Activated CD4-positive, alpha-beta T cell treated with anti-CD3 and anti-CD28 coated beads for 36 hours (primary cell): Measurements from ENCODE around the gene OR2A7. TPM values are rescaled to one million over a fixed set of nuclear protein-coding genes. Genes with fewer than 3 reads are reported as not detected.
A peak's percentile ranks its signal among the peaks of the same experiment; 100 is the strongest.
"Not testable (repeated sequence)": the region's sequence is repeated elsewhere in the genome, so short reads cannot be mapped to it uniquely, and the experiment has no call there.

Experiments used
- ATAC-seq: fragments of 200-7000 bp; cut with Tn5 transposase; one replicate; pipeline ENCODE4 v1.10.0; 2021; ENCODE audit warnings: mild to moderate bottlenecking, moderate library complexity
- CTCF ChIA-PET: fragments of 350-600 bp; sonication (Branson Sonifier 250); formaldehyde crosslinking; loops from one replicate; lab custom pipeline; 2021; ENCODE audit warnings: antibody characterized with exemption; lab: Charles Lee
- POLR2A ChIA-PET: fragments of 350-600 bp; sonication (Branson Sonifier 250); formaldehyde crosslinking; loops from one replicate; lab custom pipeline; 2021; ENCODE audit warnings: antibody characterized with exemption, inconsistent platforms; lab: Charles Lee
- DNase-seq: peaks from one replicate; pipeline ENCODE4 v3.0.0-alpha.2; 2020
- H3K27ac Mint-ChIP-seq: one replicate; pipeline ENCODE4 v1.8.0; 2021; ENCODE audit warnings: mixed read lengths
- H3K27me3 Mint-ChIP-seq: one replicate; pipeline ENCODE4 v1.8.0; 2021; ENCODE audit warnings: mixed read lengths
- H3K36me3 Mint-ChIP-seq: one replicate; pipeline ENCODE4 v1.8.0; 2021; ENCODE audit warnings: low read depth, mixed read lengths
- H3K4me1 Mint-ChIP-seq: one replicate; pipeline ENCODE4 v1.8.0; 2021; ENCODE audit warnings: mixed read lengths
- H3K4me3 Mint-ChIP-seq: one replicate; pipeline ENCODE4 v1.8.0; 2021; ENCODE audit warnings: mild to moderate bottlenecking, moderate library complexity, mixed read lengths
- H3K9me3 Mint-ChIP-seq: one replicate; pipeline ENCODE4 v1.8.0; 2021; ENCODE audit warnings: low read depth, mixed read lengths
- intact Hi-C, 2 experiments: fragments of 100-400 bp; cut with DNase I in 1 of 2; cut with micrococcal nuclease in 1 of 2; formaldehyde crosslinking; loops; one replicate each; pipeline versions ENCODE4 v1.14.2 to v1.15.1; 2022 to 2024; cut with DNase I, micrococcal nuclease
- total RNA-seq, 2 experiments: library from RNA; stranded (reverse); gene quantifications; one replicate each; pipeline ENCODE4 v1.2.3, GENCODE V29; 2021

Gene OR2A7
- total RNA-seq, 2 experiments from 2014 or later = 2.9 to 3.8 TPM

GRCh38 chr7:144287171-144287784 lies 22.7 kb upstream of the OR2A7 start:
- DNase-seq, H3K36me3 Mint-ChIP-seq, CTCF ChIA-PET, H3K4me3 Mint-ChIP-seq, H3K27me3 Mint-ChIP-seq, H3K27ac Mint-ChIP-seq, intact Hi-C loops, H3K9me3 Mint-ChIP-seq, H3K4me1 Mint-ChIP-seq, POLR2A ChIA-PET: not testable (repeated sequence)
- peak; percentile 62 for ATAC-seq

GRCh38 chr7:144283716-144284115 lies 19.1 kb upstream of the OR2A7 start:
- H3K4me3 Mint-ChIP-seq, H3K27me3 Mint-ChIP-seq, ATAC-seq, intact Hi-C loops, H3K36me3 Mint-ChIP-seq, H3K4me1 Mint-ChIP-seq, H3K27ac Mint-ChIP-seq, CTCF ChIA-PET, H3K9me3 Mint-ChIP-seq, POLR2A ChIA-PET, DNase-seq: not testable (repeated sequence)

DNA sequence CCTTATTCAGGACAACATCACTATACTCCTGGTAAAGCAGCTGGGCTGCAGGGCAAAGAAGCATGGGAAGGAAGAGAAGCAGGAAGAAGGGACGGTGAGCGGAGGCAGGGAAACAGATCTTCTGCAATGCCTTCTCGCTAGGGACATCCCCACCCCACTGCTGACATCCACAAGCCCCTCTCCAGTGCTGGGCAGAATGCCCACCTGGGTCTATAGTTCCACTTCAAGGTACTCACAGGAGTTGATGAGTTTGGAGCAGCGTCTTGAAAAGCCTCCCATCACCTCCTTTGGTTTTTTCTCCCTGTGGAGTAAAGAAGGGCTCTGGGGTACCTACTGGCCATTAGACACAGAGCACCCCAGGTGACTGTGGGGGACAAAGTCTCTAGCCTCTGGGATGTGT lies 17.9 kb upstream of the OR2A7 start:
- H3K36me3 Mint-ChIP-seq, intact Hi-C loops: not testable (repeated sequence)

GRCh38 chr7:144281981-144282380 lies 17.4 kb upstream of the OR2A7 start:
- H3K27me3 Mint-ChIP-seq, H3K4me1 Mint-ChIP-seq, POLR2A ChIA-PET, H3K27ac Mint-ChIP-seq, DNase-seq, H3K9me3 Mint-ChIP-seq, ATAC-seq, H3K36me3 Mint-ChIP-seq, intact Hi-C loops, CTCF ChIA-PET, H3K4me3 Mint-ChIP-seq: not testable (repeated sequence)

More for the DNA sequence above, 17.9 kb upstream of the OR2A7 start:
- H3K27ac Mint-ChIP-seq, CTCF ChIA-PET, DNase-seq, ATAC-seq, POLR2A ChIA-PET, H3K4me3 Mint-ChIP-seq, H3K27me3 Mint-ChIP-seq, H3K9me3 Mint-ChIP-seq, H3K4me1 Mint-ChIP-seq: not testable (repeated sequence)

DNA sequence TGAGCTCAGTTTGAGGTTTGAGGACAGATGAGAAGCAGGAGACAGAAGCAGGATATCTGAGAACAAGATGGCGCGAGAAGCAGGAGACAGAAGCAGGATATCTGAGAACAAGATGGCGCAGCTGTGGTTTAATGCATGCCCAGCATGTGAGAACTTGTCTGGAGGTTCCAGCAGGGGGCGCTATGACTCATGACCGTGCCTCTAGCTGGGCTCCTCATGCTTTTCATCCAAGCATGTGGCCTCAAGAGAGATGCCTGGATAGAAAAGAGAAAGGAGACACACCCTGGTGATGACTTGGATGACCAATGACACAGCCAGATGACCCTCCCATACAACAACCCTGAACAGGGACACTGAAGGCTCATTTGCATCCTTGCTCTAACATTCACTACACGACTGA lies 15.4 kb upstream of the OR2A7 start:
- H3K27me3 Mint-ChIP-seq, H3K36me3 Mint-ChIP-seq, H3K9me3 Mint-ChIP-seq, H3K4me3 Mint-ChIP-seq, POLR2A ChIA-PET, intact Hi-C loops, H3K27ac Mint-ChIP-seq, CTCF ChIA-PET, DNase-seq, H3K4me1 Mint-ChIP-seq: not testable (repeated sequence)
- ATAC-seq = peak; percentile 69

DNA sequence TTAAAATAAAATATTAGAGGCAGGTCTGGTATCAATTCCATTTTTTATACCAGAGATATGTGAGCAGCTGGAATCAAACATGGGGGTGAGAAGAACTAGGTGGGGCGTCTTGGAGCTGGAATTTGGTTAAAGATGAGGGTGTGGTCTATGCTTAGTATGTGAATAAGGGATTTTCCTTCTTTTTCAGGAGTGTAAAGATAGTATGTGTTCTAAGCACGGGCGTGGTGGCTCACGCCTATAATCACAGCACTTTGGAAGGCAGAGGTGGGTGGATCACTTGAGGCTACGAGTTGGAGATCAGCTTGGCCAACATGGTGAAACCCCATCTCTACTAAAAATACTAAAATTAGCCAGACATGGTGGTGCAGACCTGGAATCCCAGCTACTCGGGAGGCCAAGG lies 10.7 kb upstream of the OR2A7 start:
- H3K36me3 Mint-ChIP-seq, DNase-seq, ATAC-seq, H3K4me3 Mint-ChIP-seq, POLR2A ChIA-PET, H3K27me3 Mint-ChIP-seq, H3K9me3 Mint-ChIP-seq, H3K4me1 Mint-ChIP-seq, CTCF ChIA-PET, H3K27ac Mint-ChIP-seq, intact Hi-C loops: not testable (repeated sequence)

DNA sequence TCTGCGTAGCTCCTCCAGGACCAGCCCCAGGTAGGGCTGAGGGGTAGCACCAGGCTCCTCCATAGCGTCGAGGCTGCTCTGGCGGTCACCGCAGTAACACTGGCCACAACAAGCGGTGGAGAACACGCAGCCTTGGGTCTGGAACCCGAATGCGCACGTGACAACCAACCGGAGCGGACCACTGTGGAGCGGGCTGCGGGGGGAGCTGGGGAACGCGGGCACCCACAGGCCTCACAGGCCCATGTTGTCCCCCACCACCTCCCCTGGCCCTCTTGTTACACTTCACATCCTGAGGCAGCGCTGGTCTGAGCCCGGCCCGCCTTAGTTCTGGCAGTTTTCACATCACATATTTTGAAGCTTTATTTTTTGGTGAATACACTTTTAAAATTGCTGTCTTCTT lies 4.6 kb upstream of the OR2A7 start, which contains the start of gene CTAGE8:
Gene CTAGE8, minus strand, starts transcription at position 101 of the 400 bp plus-strand sequence. Its CDS starts 38 bp downstream, at position 63.
- H3K27me3 Mint-ChIP-seq, DNase-seq, H3K4me3 Mint-ChIP-seq, H3K36me3 Mint-ChIP-seq, intact Hi-C loops, H3K27ac Mint-ChIP-seq, CTCF ChIA-PET, H3K4me1 Mint-ChIP-seq, H3K9me3 Mint-ChIP-seq, ATAC-seq, POLR2A ChIA-PET: not testable (repeated sequence)

GRCh38 chr7:144262128-144262527 lies 2.5 kb downstream of the OR2A7 start:
- H3K27me3 Mint-ChIP-seq, H3K4me3 Mint-ChIP-seq, H3K4me1 Mint-ChIP-seq, CTCF ChIA-PET, POLR2A ChIA-PET, H3K9me3 Mint-ChIP-seq, DNase-seq, H3K27ac Mint-ChIP-seq, intact Hi-C loops, H3K36me3 Mint-ChIP-seq, ATAC-seq: not testable (repeated sequence)

DNA sequence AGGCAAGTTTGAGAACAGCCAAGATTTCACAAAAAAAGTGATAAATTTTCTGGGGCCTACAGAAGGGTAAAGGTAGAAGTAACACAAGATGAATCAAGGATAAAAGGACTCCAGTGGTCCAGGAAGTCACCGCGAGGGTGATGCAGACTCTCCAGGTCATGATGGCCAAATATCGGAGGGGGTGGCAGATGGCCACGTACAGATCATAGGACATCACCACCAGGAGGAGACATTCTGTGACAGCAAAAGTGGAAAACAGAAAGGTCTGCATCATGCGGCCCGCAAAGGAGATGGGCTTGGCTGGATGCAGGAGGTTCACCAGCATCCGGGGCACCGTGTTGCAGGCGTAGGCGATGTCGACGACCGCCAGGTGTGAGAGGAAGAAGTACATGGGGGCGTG lies 5.5 kb downstream of the OR2A7 start:
- H3K4me1 Mint-ChIP-seq, H3K27me3 Mint-ChIP-seq, H3K36me3 Mint-ChIP-seq, ATAC-seq, H3K9me3 Mint-ChIP-seq, H3K27ac Mint-ChIP-seq, POLR2A ChIA-PET, intact Hi-C loops, CTCF ChIA-PET, H3K4me3 Mint-ChIP-seq, DNase-seq: not testable (repeated sequence)

- H3K27me3 Mint-ChIP-seq = no peaks in the 10 kb centered on the region
- no peaks in the 10 kb centered on the region for H3K9me3 Mint-ChIP-seq
- DNase-seq = no peak
- no peaks in the 10 kb centered on the region for H3K36me3 Mint-ChIP-seq
- H3K27ac Mint-ChIP-seq = no peak overlapping the region
- ATAC-seq = no peak
- H3K4me1 Mint-ChIP-seq = no peaks in the 10 kb centered on the region
- ChIA-PET CTCF (no interaction called here), POLR2A (no interaction called here)
- intact Hi-C loops = no loop called here
- no peak overlapping the region for H3K4me3 Mint-ChIP-seq
Measured at GRCh38 chr7:144256112-144256511, 8.5 kb downstream of the OR2A7 start.

GRCh38 chr7:144255471-144255897 lies 9.1 kb downstream of the OR2A7 start:
- H3K27me3 Mint-ChIP-seq = no peaks in the 10 kb centered on the region
- no peak overlapping the region for H3K4me3 Mint-ChIP-seq
- POLR2A ChIA-PET = no interaction called here
- no peaks in the 10 kb centered on the region for H3K9me3 Mint-ChIP-seq
- DNase-seq (no peak), ATAC-seq (no peak)
- intact Hi-C loops = no loop called here
- CTCF ChIA-PET = interaction anchor here (0.6 kb wide), 1 partner anchor 246 kb away, joined by 3 read pairs; no protein-coding TSS in a partner anchor
- H3K4me1 Mint-ChIP-seq = no peaks in the 10 kb centered on the region
- no peak overlapping the region for H3K27ac Mint-ChIP-seq
- H3K36me3 Mint-ChIP-seq = no peaks in the 10 kb centered on the region

- intact Hi-C loops, CTCF ChIA-PET, H3K9me3 Mint-ChIP-seq, H3K27me3 Mint-ChIP-seq, H3K27ac Mint-ChIP-seq, ATAC-seq, H3K4me1 Mint-ChIP-seq, H3K36me3 Mint-ChIP-seq, POLR2A ChIA-PET, DNase-seq, H3K4me3 Mint-ChIP-seq: not testable (repeated sequence)
Measured at GRCh38 chr7:144252307-144252706, 12.3 kb downstream of the OR2A7 start.
